Tibial nerve (tissue), 4 donors: ENCODE data around the gene NKX1-1. TPM values are rescaled to one million over a fixed set of nuclear protein-coding genes. Genes with fewer than 3 reads are reported as not detected.
"Not testable (repeated sequence)": the region's sequence is repeated elsewhere in the genome, so short reads cannot be mapped to it uniquely, and the experiment has no call there.

Experiments
- DNase-seq, 2 donors: peaks; one replicate each; pipeline ENCODE4 v3.0.0-alpha.2; 2019; ENCODE audit warnings: low spot score in 2 of 2
- H3K27ac ChIP-seq, 4 donors: fragments of 200-600 bp; sonication (generic) in 3 of 4; one replicate each; pipeline ENCODE4 v1.5.1; 2017 to 2019; ENCODE audit warnings: mild to moderate bottlenecking in 1 of 4
- H3K27me3 ChIP-seq, 2 donors: fragments of 200-600 bp; sonication (generic) in 1 of 2; one replicate each; pipeline versions ENCODE4 v1.5.1 to v1.6.0; 2017 to 2019
- H3K36me3 ChIP-seq, 3 donors: fragments of 200-600 bp; sonication (generic); one replicate each; pipeline ENCODE4 v1.5.1; 2018 to 2019
- H3K4me1 ChIP-seq, 4 donors: fragments of 200-600 bp; sonication (generic) in 3 of 4; one replicate each; pipeline ENCODE4 v1.5.1; 2017 to 2019
- H3K4me3 ChIP-seq, 4 donors: fragments of 200-600 bp; sonication (generic) in 3 of 4; one replicate each; pipeline ENCODE4 v1.5.1; 2017 to 2019; ENCODE audit warnings: mild to moderate bottlenecking in 1 of 4, moderate library complexity in 1 of 4
- H3K9me3 ChIP-seq, 4 donors: fragments of 200-600 bp; sonication (generic) in 3 of 4; one replicate each; pipeline ENCODE4 v1.5.1; 2017 to 2019
- CTCF ChIP-seq, 5 experiments: fragments of 200-600 bp in 3 of 5; fragments of 450-650 bp in 2 of 5; sonication (generic) in 3 of 5; IDR thresholded peaks; one replicate each; pipeline ENCODE4 v1.5.1; 2016 to 2019; ENCODE audit warnings: antibody characterized with exemption in 5 of 5, mild to moderate bottlenecking in 3 of 5, moderate library complexity in 2 of 5
- EP300 ChIP-seq, 2 donors: sonication (generic); formaldehyde crosslinking; IDR thresholded peaks; one replicate each; pipeline ENCODE4 v1.6.1; 2017; ENCODE audit warnings: antibody characterized with exemption in 2 of 2, mild to moderate bottlenecking in 1 of 2
- POLR2A ChIP-seq, 2 donors: fragments of 450-650 bp; IDR thresholded peaks; one replicate each; pipeline ENCODE4 v1.6.1; 2017; ENCODE audit warnings: antibody characterized with exemption in 2 of 2, mild to moderate bottlenecking in 2 of 2, moderate library complexity in 2 of 2
- WGBS, 2 donors: methylation state at CpG; one replicate each; pipeline ENCODE4 v1.1.5; 2018; 5-methylcytosine and 5-hydroxymethylcytosine counted together
- total RNA-seq, 4 donors: library from RNA; depleted of rRNA; stranded (reverse); fragments of >200 nt; gene quantifications; one replicate each; pipeline ENCODE4 v1.1.0, GENCODE V29; 2016

NKX1-1 gene
- total RNA-seq, 4 donors from 2014 or later: not detected

- Histone ChIP-seq H3K4me1 (peaks cover 0 to 5% (median 0%) of the 10 kb centered on the region in 4 donors), H3K4me3 (no peak overlapping the region), H3K36me3 (peaks cover 0 to 99% (median 6%) of the 10 kb centered on the region in 3 donors), H3K9me3 (no peaks in the 10 kb centered on the region), H3K27me3 (no peaks in the 10 kb centered on the region), H3K27ac (no peak overlapping the region)
- TF ChIP-seq EP300 (IDR thresholded peaks at IDR 0.05): no peak
- TF ChIP-seq CTCF (IDR thresholded peaks at IDR 0.05): no peak
- TF ChIP-seq POLR2A (IDR thresholded peaks at IDR 0.05): no peak
- no peak for DNase-seq
- WGBS, 2 donors: 94 to 97% methylated on average over 29 to 36 of the region's 36 CpGs
Measured at GRCh38 chr4:1375051-1375721, 31.1 kb downstream of the NKX1-1 start.

DNA sequence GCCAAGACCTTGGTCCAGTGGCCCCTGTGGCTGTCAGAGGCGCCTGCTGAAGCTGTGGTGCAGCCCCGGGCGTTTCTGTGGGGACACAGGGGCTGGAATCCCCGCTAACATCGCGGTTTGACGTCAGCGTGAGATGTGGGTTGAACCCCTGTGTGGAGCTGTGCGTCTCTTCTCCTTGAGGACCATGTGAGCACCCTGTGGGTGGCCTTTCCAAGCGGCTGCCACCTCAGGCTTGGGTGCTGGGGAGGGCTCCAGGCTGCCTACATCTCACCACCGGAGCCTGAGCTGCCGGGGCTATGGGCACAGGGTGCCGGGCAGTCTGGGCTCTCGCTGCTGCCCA lies 31.6 kb downstream of the NKX1-1 start:
- peaks cover 0 to 95% (median 6%) of the 10 kb centered on the region in 3 donors for H3K36me3 ChIP-seq
- H3K27ac ChIP-seq: no peak overlapping the region
- no peak for DNase-seq
- H3K9me3 ChIP-seq: no peaks in the 10 kb centered on the region
- no peak for TF ChIP-seq POLR2A (IDR thresholded peaks at IDR 0.05)
- H3K27me3 ChIP-seq: no peaks in the 10 kb centered on the region
- no peak overlapping the region for H3K4me3 ChIP-seq
- WGBS, 2 donors: 91 to 96% methylated on average over 12 of the region's 14 CpGs
- H3K4me1 ChIP-seq: peaks cover 0 to 5% (median 0%) of the 10 kb centered on the region in 4 donors

DNA sequence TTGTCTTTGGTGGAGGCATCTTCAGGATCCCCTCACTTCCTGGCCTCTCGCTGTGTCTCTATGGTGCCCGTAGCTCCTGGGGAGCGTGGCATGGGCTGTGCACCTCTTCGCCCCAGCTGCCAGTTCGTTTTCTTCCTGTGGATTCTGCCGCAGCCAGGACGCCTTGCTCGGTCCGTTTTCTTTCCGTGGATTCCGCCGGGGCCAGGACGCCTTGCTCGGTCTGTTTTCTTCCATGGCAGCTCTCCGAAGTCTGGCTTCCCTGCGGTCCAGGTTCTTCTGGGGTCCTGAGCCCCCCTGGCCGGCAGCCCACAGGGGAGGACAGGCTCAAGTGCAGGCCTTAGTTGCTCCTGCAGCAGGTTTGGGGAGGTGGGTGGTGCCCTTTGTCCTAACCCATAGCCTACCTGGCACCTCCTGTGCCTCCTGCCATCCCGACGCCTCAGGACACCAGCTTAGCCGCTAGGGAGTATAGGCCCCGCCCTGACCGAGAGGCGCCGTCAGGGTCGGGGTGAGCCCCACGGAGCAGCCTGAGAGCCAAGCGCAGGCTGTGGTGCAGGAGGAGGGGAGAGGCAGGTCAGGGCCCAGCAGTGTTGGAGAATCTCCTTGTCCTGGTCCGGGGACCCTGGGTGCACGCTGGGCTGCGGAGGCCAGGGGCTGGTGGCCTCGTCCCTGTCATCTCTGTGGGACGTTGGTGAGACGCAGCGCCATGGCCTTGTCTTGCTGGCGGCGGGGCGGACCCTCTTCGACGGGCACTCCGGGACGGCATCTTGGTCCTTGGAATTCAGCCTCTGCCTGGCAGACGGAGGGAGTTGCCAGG lies 32.1 kb downstream of the NKX1-1 start:
- no peak overlapping the region for H3K27ac ChIP-seq
- WGBS, 2 donors: 91 to 92% methylated on average over 30 to 42 of the region's 42 CpGs
- no peak overlapping the region for H3K4me3 ChIP-seq
- no peak for TF ChIP-seq POLR2A (IDR thresholded peaks at IDR 0.05)
- no peak for TF ChIP-seq CTCF (IDR thresholded peaks at IDR 0.05)
- no peak for TF ChIP-seq EP300 (IDR thresholded peaks at IDR 0.05)
- peaks cover 0 to 90% (median 6%) of the 10 kb centered on the region in 3 donors for H3K36me3 ChIP-seq
- no peak for DNase-seq
- H3K4me1 ChIP-seq: peaks cover 0 to 5% (median 0%) of the 10 kb centered on the region in 4 donors
- H3K9me3 ChIP-seq: no peaks in the 10 kb centered on the region
- H3K27me3 ChIP-seq: no peaks in the 10 kb centered on the region

DNA sequence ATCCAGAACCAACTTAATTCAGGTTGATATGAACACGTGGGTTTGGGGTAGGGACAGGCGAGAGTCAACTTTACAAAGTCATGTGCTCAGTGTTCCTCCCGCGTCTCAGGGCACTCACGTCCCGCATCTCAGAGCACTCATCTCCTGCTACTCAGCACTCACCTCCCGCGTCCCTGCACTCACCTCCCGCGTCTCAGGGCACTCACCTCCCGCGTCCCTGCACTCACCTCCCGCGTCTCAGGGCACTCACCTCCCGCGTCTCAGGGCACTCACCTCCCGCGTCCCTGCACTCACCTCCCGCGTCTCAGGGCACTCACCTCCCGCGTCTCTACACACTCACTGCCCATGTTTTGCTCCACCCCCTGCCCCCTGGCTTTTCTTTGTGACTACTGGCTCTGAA lies 33.7 kb downstream of the NKX1-1 start:
- DNase-seq: not testable (repeated sequence)

DNA sequence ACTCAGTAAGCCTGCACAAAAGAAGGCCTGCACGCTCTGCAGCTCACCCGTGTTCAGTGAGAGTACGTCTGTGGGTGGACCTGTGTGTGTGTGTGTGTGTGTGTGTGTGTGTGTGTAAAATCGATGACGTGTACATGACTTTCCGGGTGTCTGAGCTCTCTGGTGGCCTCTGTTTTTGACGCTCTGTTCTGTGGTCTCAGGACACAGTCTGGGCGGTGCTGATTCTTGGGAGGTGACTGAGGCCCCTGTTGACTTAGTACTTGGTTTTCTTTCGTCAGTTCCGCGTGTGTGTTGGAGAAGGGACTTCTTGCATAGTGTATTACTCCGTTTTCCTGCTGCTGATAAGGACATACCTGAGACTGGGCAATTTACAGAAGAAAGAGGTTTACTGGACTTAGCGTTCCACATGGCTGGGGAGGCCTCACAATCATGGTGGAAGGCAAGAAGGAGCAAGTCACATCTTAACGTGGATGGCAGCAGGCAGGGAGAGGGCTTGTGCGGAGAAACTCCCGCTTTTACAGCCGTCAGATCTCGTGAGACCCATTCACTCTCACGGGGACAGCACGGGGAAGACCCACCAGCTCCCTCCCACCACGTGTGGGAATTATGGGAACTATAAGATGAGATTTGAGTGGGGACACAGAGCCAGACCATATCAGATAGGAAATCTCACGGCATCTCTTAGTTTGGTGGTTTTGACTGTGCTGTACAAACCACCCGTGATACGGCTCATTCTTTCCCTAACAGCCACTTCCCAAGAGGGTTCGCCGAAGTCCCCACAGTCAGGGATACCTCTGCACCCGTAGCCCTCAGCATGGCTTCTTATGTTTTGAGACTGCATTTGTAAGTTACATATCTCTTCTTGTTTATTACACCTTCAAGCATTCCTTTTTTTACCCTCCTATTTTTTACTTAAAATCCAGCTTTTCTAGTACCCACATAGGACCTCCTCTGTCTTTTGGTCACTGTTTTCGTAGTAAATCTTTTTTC lies 34.8 kb downstream of the NKX1-1 start:
- H3K4me1 ChIP-seq: peaks cover 0 to 5% (median 0%) of the 10 kb centered on the region in 4 donors

More for the DNA sequence above, 33.7 kb downstream of the NKX1-1 start:
- not testable (repeated sequence) for H3K4me3 ChIP-seq, H3K4me1 ChIP-seq, H3K27ac ChIP-seq, H3K27me3 ChIP-seq, H3K9me3 ChIP-seq
- peaks cover 0 to 87% (median 11%) of the 10 kb centered on the region in 3 donors for H3K36me3 ChIP-seq
- 89 to 98% methylated on average over 14 to 22 of the region's 22 CpGs for WGBS, 2 donors

More for the DNA sequence above, 34.8 kb downstream of the NKX1-1 start:
- TF ChIP-seq CTCF (IDR thresholded peaks at IDR 0.05): no peak
- no peak for TF ChIP-seq POLR2A (IDR thresholded peaks at IDR 0.05)
- no peak for TF ChIP-seq EP300 (IDR thresholded peaks at IDR 0.05)
- no peaks in the 10 kb centered on the region for H3K9me3 ChIP-seq
- WGBS, 2 donors: 91 to 94% methylated on average over 27 to 28 of the region's 28 CpGs
- no peak overlapping the region for H3K27ac ChIP-seq
- peaks cover 0 to 87% (median 14%) of the 10 kb centered on the region in 3 donors for H3K36me3 ChIP-seq
- no peak overlapping the region for H3K4me3 ChIP-seq
- no peaks in the 10 kb centered on the region for H3K27me3 ChIP-seq
- DNase-seq: no peak
